ENCODE measurements around the gene XXYLT1. TPM values are rescaled to one million over a fixed set of nuclear protein-coding genes. Genes with fewer than 3 reads are reported as not detected.

The XXYLT1 gene
- total and polyA plus RNA-seq, 2 of the 4 experiments (the other 2 are of a cell fraction) = 14.7 to 18.1 TPM

- Histone ChIP-seq H3K9me1 (ENCODE audit: insufficient read depth, low read length) (no peaks in the 10 kb centered on the region), H4K5ac (ENCODE audit: low read depth, low read length) (no peak overlapping the region), H3K9me3 (ENCODE audit: control insufficient read depth, insufficient read depth, low read length) (no peaks in the 10 kb centered on the region), H4K8ac (ENCODE audit: low read depth in 2 of 2, low read length in 2 of 2) (no peak overlapping the region), H3K79me1 (ENCODE audit: low read depth in 1 of 2, low read length in 2 of 2) (no peaks in the 10 kb centered on the region; a peak in 1 of 4 replicates), H3K27ac (ENCODE audit: insufficient read depth, low read length) (no peak overlapping the region), H2BK120ac (ENCODE audit: low read depth, low read length) (no peak overlapping the region), H3K23ac (ENCODE audit: low read depth, low read length) (no peak overlapping the region), H3K4me1 (ENCODE audit: control insufficient read depth, insufficient read depth, low read length) (peaks cover 20% of the 10 kb centered on the region), H3K4ac (ENCODE audit: low read depth, low read length) (no peak overlapping the region), H2BK5ac (ENCODE audit: low read depth, low read length, poor library complexity, severe bottlenecking) (no peak overlapping the region), H3K4me3 (ENCODE audit: insufficient read depth, low read depth, low read length) (no peak overlapping the region), H4K20me1 (ENCODE audit: insufficient read depth, low read length) (peaks cover 2% of the 10 kb centered on the region; the same call in 1 of the 2 replicates), H4K91ac (ENCODE audit: insufficient read depth, low read depth, low read length) (no peak overlapping the region), H3K9ac (ENCODE audit: low read depth, low read length) (no peak overlapping the region), H2AK9ac (replicated peaks; ENCODE audit: low read depth, low read length, poor library complexity) (no peak overlapping the region), H2AK5ac (ENCODE audit: low read depth, low read length) (no peak overlapping the region), H3K56ac (ENCODE audit: extremely low read depth, insufficient read depth, low read length) (no peak overlapping the region), H3K4me2 (ENCODE audit: low read depth, low read length) (no peak overlapping the region), H3K27me3 (ENCODE audit: control insufficient read depth, insufficient read depth, low read length) (no peaks in the 10 kb centered on the region), H3K36me3 (ENCODE audit: control insufficient read depth, insufficient read depth, low read length) (no peaks in the 10 kb centered on the region), H2BK15ac (ENCODE audit: low read depth, low read length) (no peak overlapping the region), H2BK20ac (ENCODE audit: low read depth, low read length) (no peak overlapping the region), H3K14ac (replicated peaks; ENCODE audit: low read depth, low read length) (no peak overlapping the region), H2AFZ (replicated peaks; ENCODE audit: low read length, poor library complexity) (no peak overlapping the region), H3K18ac (ENCODE audit: low read depth, low read length) (no peak overlapping the region; the same call in 1 of the 2 replicates)
- ATAC-seq (ENCODE audit: low read depth) = no peak
- CTCF ChIA-PET = no interaction called here
- intact Hi-C loops (cut with micrococcal nuclease) (no loop called here), in situ Hi-C loops (cut with MboI; ENCODE audit: low sequenced_read_pairs) (no loop called here), dilution Hi-C loops (cut with HindIII; ENCODE audit: low sequenced_read_pairs, unreplicated experiment) (no loop called here)
- TF ChIP-seq FOS (IDR thresholded peaks at IDR 0.05; ENCODE audit: low read depth, low read length) = no peak
- TF ChIP-seq CHD1 (IDR thresholded peaks at IDR 0.05; ENCODE audit: low read depth, low read length) = no peak
- TF ChIP-seq RFX5 (IDR thresholded peaks at IDR 0.05; ENCODE audit: low read depth, low read length) = no peak
- no peak for TF ChIP-seq SMC3 (IDR thresholded peaks at IDR 0.05; ENCODE audit: low read depth, low read length)
- no peak for TF ChIP-seq CEBPB (IDR thresholded peaks at IDR 0.05; ENCODE audit: low read depth, low read length)
- no peak for TF ChIP-seq BHLHE40 (IDR thresholded peaks at IDR 0.05; ENCODE audit: low read depth, low read length)
- TF ChIP-seq RCOR1 (IDR thresholded peaks at IDR 0.05; ENCODE audit: insufficient replicate concordance, low read length) = no peak
- TF ChIP-seq USF2 (IDR thresholded peaks at IDR 0.05; ENCODE audit: low read depth, low read length) = no peak
- TF ChIP-seq MXI1 (IDR thresholded peaks at IDR 0.05; ENCODE audit: borderline replicate concordance, low read depth, low read length) = no peak
- TF ChIP-seq RAD21 (IDR thresholded peaks at IDR 0.05; ENCODE audit: low read length) = no peak
- no peak for DNase-seq
- BruUV-seq (replicated peaks) = no TSS peak
- 91% methylated on average over 7 of the region's 16 CpGs; no CpG with 5 or more reads in 1 of the 2 experiments for WGBS, 2 experiments (ENCODE audit: extremely low coverage in 2 of 2, insufficient read length in 1 of 2)
- POLR2A ChIA-PET (ENCODE audit: unreplicated experiment) = no interaction called here
Measured at GRCh38 chr3:195080571-195081151, 190.3 kb downstream of the XXYLT1 start.

Measured in IMR-90 (cell line).